ENCODE data around the gene PARP6. TPM values are rescaled to one million over a fixed set of nuclear protein-coding genes. Genes with fewer than 3 reads are reported as not detected.

The PARP6 gene
- total and polyA plus RNA-seq, 9 of the 15 experiments (the other 6 are each of a cell fraction or from before 2014, with no cell fraction given) = 14.8 to 83.2 (median 28.3) TPM

DNA sequence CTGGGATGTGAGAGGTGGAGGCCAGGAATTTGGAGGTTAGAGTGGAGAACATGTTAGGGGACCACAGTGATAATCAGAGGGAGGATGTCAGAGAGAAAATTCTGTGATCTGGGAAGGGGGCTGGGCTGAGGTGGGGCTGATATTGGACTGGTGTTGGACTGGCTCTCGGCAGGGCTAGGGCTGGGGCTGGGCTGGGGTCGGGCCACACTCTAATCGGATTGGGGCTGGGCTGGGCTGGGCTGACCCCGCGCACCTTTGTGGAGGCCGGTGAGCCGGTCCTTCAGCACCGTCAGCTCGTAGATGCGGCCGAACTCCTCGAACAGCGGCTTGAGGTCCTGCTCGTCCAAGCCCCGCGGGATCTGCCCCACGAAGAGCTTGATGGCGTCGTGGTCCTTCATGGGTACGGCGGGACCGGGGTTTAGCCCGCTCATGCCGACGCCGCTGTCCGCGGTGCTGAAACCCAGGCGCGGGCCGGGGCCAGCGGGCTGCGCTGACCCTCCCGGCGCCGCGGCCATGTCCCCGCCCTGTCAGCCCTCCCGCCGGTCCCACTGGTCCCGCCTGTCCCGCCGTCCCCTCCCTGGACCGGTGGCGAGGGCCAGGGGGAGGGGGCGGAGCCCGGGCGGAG lies 47.1 kb upstream of the PARP6 start (continued):
- TF ChIP-seq, protein P1, sequence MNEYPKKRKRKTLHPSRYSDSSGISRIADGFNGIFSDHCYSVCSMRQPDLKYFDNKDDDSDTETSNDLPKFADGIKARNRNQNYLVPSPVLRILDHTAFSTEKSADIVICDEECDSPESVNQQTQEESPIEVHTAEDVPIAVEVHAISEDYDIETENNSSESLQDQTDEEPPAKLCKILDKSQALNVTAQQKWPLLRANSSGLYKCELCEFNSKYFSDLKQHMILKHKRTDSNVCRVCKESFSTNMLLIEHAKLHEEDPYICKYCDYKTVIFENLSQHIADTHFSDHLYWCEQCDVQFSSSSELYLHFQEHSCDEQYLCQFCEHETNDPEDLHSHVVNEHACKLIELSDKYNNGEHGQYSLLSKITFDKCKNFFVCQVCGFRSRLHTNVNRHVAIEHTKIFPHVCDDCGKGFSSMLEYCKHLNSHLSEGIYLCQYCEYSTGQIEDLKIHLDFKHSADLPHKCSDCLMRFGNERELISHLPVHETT (CRISPR knock-in tag; conservative IDR thresholded peaks at IDR 0.05 in 1 of 2, IDR thresholded peaks at IDR 0.05 in 1 of 2) = no peak
- TF ChIP-seq GATA2 (CRISPR knock-in tag; IDR thresholded peaks at IDR 0.05) (no peak), E2F1 (CRISPR knock-in tag; IDR thresholded peaks at IDR 0.05) (peak; percentile 84), RBM25 (IDR thresholded peaks at IDR 0.05; ENCODE audit: low read depth, low read length, severe bottlenecking) (no peak), ZNF75A (CRISPR knock-in tag; IDR thresholded peaks at IDR 0.05) (no peak), ZNF717 (CRISPR knock-in tag; IDR thresholded peaks at IDR 0.05) (no peak), TEAD4 (IDR thresholded peaks at IDR 0.05; ENCODE audit: low read length) (no peak), TEAD4 (CRISPR knock-in tag; IDR thresholded peaks at IDR 0.05; ENCODE audit: borderline replicate concordance) (peak; percentile 88; the same call in 1 of the 2 replicates), ZNF224 (CRISPR knock-in tag; IDR thresholded peaks at IDR 0.05) (peak; percentile 94), PATZ1 (CRISPR knock-in tag; IDR thresholded peaks at IDR 0.05; ENCODE audit: borderline replicate concordance) (no peak), YY1 (IDR thresholded peaks at IDR 0.05; ENCODE audit: borderline replicate concordance in 1 of 3, control insufficient read depth in 1 of 3, extremely low read depth in 1 of 3, insufficient read depth in 3 of 3, insufficient read length in 1 of 3, insufficient replicate concordance in 2 of 3, low read depth in 1 of 3, low read length in 2 of 3) (peak; percentile 13 to 79 (median 62)), JUNB (CRISPR knock-in tag; conservative IDR thresholded peaks at IDR 0.05) (no peak), TSHZ1 (CRISPR knock-in tag; IDR thresholded peaks at IDR 0.05) (no peak), NFIC (IDR thresholded peaks at IDR 0.05) (no peak), MTA1 (IDR thresholded peaks at IDR 0.05; ENCODE audit: borderline replicate concordance) (no peak)
- TF ChIP-seq, protein P2, sequence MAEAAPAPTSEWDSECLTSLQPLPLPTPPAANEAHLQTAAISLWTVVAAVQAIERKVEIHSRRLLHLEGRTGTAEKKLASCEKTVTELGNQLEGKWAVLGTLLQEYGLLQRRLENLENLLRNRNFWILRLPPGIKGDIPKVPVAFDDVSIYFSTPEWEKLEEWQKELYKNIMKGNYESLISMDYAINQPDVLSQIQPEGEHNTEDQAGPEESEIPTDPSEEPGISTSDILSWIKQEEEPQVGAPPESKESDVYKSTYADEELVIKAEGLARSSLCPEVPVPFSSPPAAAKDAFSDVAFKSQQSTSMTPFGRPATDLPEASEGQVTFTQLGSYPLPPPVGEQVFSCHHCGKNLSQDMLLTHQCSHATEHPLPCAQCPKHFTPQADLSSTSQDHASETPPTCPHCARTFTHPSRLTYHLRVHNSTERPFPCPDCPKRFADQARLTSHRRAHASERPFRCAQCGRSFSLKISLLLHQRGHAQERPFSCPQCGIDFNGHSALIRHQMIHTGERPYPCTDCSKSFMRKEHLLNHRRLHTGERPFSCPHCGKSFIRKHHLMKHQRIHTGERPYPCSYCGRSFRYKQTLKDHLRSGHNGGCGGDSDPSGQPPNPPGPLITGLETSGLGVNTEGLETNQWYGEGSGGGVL (CRISPR knock-in tag; IDR thresholded peaks at IDR 0.05) = no peak
